ENCODE measurements around the gene PTPRT.

DNA sequence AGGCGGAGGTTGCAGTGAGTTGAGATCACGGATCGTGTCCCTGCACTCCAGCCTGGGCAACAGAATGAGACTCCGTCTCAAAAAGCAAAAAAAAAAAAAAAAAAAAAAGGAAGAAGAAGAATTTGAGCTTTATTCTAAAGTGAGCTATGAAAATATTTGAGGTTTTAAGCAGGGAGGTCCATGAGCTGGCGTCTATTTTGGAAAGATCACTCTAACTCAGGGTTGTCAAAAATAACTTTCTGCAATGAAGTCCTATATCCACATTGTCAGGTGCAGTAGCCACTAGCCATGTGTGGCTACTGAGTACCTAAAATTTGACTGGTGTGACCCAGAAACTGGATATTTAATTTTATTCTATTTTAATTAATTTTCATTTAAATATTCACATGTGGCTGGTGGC lies 217.1 kb downstream of the PTPRT start:
- TF ChIP-seq, protein P1, sequence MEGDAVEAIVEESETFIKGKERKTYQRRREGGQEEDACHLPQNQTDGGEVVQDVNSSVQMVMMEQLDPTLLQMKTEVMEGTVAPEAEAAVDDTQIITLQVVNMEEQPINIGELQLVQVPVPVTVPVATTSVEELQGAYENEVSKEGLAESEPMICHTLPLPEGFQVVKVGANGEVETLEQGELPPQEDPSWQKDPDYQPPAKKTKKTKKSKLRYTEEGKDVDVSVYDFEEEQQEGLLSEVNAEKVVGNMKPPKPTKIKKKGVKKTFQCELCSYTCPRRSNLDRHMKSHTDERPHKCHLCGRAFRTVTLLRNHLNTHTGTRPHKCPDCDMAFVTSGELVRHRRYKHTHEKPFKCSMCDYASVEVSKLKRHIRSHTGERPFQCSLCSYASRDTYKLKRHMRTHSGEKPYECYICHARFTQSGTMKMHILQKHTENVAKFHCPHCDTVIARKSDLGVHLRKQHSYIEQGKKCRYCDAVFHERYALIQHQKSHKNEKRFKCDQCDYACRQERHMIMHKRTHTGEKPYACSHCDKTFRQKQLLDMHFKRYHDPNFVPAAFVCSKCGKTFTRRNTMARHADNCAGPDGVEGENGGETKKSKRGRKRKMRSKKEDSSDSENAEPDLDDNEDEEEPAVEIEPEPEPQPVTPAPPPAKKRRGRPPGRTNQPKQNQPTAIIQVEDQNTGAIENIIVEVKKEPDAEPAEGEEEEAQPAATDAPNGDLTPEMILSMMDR (IDR thresholded peaks at IDR 0.05), result no peak
- TF ChIP-seq POLR2A (IDR thresholded peaks at IDR 0.05), result no peak
- no peak for TF ChIP-seq POLR2AphosphoS5 (IDR thresholded peaks at IDR 0.05)
- TF ChIP-seq EP300 (IDR thresholded peaks at IDR 0.05; ENCODE audit: low read depth), result no peak

All from transverse colon (tissue), 4 donors.